T-helper 2 cell (primary cell): Measurements from ENCODE around the gene NPTX2.

Source experiments
- DNase-seq, 5 experiments: peaks; one replicate each; pipeline versions ENCODE4 v3.0.0 to v3.0.0-alpha.2; 2012 to 2022

Gene NPTX2

DNA sequence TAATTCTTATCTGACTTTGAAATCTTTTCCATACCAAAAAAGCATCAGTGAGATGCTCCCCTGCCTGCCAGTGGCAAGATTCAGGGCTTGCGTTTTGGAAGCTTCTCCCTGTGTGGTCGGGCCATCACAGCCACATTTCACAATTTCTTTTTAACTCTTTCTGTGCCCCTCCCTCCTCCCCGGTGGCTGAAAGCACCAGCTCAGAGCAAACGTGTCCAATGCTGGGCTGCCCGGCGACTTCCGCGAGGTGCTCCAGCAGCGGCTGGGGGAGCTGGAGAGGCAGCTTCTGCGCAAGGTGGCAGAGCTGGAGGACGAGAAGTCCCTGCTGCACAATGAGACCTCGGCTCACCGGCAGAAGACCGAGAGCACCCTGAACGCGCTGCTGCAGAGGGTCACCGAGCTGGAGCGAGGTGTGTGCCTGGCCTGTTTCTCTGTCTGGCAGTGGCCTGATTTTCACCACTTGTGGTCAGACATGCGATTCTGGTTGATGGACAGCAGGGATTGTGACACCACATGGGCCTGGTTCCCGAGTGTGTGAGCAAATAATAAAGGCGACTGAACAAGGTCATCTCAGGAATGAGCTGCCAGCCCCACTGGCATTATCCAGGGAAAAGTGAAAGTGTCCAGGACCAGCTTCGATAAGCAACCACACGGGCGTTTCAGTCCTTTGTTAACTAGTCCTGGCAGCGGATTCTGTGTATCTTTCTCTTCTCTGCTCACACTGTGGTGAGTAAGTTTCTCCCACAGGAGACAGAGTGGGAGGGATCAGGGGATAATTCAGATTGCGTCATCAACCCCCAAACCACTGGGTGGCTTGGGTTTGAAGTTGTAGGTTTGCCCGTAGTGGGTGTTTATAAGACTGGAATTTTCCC is 2.6 kb downstream of the NPTX2 start:
- no peak for DNase-seq

- no peak for DNase-seq
Observed at GRCh38 chr7:98621573-98622482, 4.7 kb downstream of the NPTX2 start.

GRCh38 chr7:98622926-98623325 is 5.8 kb downstream of the NPTX2 start:
- no peak for DNase-seq

DNA sequence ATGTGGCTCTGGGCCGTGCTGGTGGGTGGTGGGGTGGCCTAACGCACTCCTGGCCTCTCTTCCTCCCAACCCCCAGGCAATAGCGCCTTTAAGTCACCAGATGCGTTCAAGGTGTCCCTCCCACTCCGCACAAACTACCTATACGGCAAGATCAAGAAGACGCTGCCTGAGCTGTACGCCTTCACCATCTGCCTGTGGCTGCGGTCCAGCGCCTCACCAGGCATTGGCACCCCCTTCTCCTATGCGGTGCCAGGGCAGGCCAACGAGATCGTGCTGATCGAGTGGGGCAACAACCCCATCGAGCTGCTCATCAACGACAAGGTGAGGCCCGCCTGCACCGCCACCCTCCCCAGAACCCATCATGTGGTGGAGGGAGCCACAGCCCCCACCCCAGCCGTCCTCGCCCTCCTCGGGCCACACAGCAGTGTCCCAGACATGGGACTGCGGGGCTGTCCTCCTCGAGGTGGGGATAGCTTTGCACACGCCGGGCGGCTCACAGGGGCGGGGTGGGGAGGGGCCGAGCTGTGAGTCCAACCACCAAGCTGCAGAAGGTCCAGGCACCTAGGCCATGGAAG is 7.8 kb downstream of the NPTX2 start:
- DNase-seq: no peak

- DNase-seq: no peak
Observed at GRCh38 chr7:98626460-98627412, 9.7 kb downstream of the NPTX2 start.

DNA sequence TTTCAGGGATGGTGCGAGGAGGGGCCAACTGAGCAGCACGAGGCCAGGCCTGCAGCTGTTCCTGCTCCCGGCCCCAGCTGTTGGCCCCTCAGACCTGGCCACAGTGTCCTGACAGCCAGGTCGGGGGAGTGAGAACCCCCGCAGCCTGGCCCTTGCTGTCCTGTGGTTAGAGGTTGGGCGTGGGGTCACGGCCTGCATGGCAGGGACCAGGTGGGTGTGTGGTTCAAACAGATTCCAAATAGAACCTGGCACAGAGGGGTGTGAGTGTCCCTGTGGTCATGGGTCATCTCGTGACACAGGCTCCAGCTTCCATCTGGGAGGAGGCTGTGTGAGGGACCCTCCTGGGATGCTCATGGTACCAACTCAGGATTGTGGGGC is 10.3 kb downstream of the NPTX2 start:
- no peak for DNase-seq

GRCh38 chr7:98628418-98628817 is 11.3 kb downstream of the NPTX2 start:
- DNase-seq: no peak

GRCh38 chr7:98629001-98629431 is 11.9 kb downstream of the NPTX2 start:
- DNase-seq: no peak

DNA sequence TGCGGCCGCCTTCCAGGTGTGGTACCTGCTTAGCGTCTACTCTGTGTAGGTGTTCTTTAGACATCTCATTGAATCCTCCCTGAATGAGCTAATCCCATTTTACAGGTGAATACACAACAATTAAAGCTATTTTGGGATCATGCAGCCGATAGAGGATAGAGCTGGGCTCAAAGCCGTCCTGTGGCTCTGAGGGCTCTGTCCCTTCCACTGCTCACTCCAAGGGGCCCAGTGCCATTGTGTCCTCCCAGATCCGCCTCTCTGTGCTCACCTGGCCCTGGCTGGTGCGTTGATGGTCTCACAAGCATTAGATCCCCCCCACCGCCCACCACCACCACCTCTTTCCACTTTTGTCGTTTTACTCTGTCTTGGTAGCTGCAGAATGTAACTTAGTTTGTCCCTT is 13.1 kb downstream of the NPTX2 start:
- DNase-seq: no peak

GRCh38 chr7:98630770-98631169 is 13.7 kb downstream of the NPTX2 start:
- DNase-seq: no peak

DNA sequence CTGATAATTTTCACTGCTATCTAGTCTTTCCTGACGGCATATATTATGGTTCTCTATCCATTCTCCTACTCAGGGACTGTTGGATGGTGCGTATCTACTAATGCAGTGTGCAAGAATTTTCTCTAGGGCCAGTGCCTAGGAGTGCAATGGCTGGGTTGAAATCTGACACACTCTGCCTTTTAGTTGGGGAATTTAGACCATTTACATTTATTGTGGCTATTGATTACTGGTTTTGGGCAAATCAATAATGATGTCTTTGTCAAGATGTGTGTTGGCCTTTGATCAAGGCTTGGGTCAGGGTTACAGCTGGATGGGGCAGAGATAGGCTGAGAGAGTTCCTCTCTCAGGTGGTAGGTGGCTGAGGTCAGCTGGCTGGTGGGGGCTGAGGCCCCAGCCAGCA is 21.8 kb downstream of the NPTX2 start:
- no peak for DNase-seq

GRCh38 chr7:98640375-98640774 is 23.3 kb downstream of the NPTX2 start:
- no peak for DNase-seq

DNA sequence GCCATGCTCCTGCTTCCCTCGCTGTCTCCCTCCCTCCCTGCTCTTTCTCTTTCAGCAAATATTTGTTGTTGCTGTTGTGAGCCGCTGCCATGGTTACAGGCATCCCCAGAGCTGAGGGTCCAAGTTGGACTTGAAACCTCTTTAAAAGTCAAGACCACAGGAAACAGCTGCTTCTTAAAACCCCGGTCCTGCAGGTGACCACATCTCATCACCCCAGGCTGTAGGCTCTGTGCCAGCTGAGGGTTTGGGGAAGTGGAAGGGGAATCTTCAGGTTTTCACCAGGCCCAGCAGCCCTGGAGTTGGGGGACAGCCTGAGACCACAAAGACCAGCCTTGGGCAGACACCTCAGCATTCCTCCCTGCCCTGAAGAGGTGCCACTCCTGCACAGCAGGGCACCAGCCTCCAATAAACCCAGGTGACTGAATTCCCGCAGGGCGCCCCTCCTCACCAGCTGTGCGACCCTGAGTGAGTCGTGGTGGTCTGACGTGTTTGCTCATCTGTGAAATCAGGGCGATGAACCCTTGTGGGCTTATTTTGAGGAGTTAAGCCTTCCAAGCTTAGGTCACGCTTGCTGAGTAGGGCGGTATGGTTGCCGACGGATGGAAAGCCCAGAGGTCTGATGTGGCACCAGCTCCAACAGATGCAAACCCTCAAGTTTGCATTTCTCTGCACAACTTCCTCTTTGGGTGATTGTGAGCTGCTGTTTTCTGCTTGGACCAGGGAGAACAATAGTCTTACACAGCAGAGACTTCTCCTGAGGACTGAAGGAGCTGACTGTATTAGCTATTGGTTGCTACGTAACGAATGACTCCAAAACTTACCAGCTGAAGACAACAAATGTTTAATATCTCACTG is 24.8 kb downstream of the NPTX2 start:
- DNase-seq: no peak

GRCh38 chr7:98643236-98643985 is 26.3 kb downstream of the NPTX2 start:
- no peak for DNase-seq

DNA sequence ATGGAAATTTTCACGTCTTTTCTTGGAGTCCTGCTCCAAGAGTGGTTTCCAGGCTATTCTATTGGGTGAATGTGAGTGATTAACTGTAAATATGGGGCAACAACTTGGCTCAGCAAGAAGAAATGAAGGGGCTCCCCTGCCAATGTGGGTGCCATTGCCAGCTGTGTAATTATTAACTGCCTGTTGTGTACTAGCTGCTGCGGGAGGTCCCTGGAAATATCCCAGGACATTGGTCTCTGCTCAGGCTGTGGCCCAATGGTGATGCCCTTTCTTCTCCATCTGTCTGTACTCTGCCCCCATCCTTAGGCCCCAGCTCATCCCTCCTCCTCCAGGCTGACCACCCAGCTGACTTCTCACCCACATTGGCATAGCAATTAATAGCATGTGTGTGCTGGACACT is 29.4 kb downstream of the NPTX2 start:
- DNase-seq: no peak

DNA sequence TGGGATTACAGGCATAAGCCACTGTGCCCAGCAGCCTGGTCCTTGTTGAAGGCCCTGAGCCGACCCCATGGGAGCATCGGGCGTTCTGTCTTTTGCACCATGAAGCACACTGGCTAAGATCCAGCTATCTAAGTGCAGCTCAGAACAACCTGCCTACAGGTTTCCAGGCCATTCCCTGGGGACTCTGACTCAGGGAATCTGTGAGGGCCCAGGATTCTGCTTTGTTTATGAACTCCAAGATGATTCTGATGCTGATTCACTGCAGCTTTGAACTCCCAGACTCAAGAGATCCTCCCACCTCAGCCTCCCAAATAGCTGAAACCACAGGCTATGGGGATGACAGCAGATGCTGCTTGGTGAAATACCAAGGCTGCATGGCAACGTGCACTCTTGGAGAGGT is 30.2 kb downstream of the NPTX2 start:
- DNase-seq: no peak

DNA sequence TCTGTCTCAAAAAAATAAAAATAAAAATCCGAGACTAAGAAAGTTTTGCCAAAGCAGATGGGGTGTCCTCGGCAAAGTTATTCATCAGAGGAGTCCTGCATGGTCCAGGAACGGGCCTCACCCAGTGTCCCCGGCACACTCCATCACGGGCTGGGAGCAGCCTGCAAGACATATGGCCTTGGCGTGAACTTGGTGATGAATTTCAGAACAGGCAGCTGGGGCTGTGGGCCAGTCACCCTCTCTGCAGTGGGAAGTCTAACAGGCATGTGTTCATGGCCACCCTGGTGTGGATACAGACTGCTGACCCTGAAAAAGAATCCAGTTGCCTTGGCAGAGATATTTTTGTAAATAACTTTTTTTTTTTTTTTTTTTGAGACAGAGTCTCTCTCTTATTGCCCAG is 34.7 kb downstream of the NPTX2 start:
- no peak for DNase-seq

DNA sequence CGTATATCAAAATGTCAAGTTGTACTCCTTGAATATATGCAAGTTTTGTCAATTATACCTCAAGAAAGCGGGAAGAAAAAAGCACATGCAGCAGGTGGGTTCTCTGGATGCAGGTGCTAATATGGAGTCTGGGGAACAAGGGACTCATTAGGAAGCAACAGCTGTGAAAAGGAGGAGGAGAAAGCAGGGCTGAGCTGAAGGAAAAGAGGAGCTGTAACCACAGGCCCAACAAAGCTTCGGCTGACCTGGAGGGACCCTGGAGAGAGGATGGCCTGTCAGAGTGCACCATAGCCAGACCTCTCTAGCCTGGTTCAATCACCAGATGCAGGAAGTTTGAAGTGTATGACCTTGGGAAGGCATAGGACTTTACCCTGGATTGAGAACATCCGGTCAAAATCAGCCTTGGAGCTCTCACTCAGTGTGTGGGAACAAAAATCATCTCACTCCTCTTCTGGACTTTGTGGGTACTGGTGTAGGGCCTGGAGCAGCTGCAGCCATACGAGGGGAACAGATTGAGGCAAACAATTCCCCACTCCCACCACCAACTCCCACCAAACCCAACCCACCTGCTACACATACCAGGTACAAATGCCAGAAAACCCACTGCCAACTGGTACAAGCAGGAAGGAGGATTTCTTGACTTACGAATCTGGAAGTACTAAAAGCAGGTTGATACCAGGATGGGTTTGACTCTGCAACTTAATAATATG is 36.7 kb downstream of the NPTX2 start:
- DNase-seq: no peak

- DNase-seq: no peak
Observed at GRCh38 chr7:98654524-98655272, 37.6 kb downstream of the NPTX2 start.
